Femur (tissue), 1 donor: Measurements from ENCODE around the gene CEP63.
"Not testable (repeated sequence)": the region's sequence is repeated elsewhere in the genome, so short reads cannot be mapped to it uniquely, and the experiment has no call there.

Experiments used
- DNase-seq: peaks from one replicate; pipeline ENCODE4 v3.0.0-alpha.2; 2017

The CEP63 gene

GRCh38 chr3:134522541-134522940 lies 36.7 kb downstream of the CEP63 start:
- no peak for DNase-seq

GRCh38 chr3:134525293-134525692 lies 39.4 kb downstream of the CEP63 start:
- no peak for DNase-seq

GRCh38 chr3:134526319-134526718 lies 40.5 kb downstream of the CEP63 start:
- DNase-seq: no peak

GRCh38 chr3:134527037-134527436 lies 41.2 kb downstream of the CEP63 start:
- DNase-seq: no peak

- DNase-seq: no peak
Measured at GRCh38 chr3:134527538-134528186, 41.8 kb downstream of the CEP63 start.

- no peak for DNase-seq
Measured at GRCh38 chr3:134533493-134533892, 47.6 kb downstream of the CEP63 start.

- no peak for DNase-seq
Measured at GRCh38 chr3:134535186-134535970, 49.5 kb downstream of the CEP63 start.

GRCh38 chr3:134536781-134537180 lies 50.9 kb downstream of the CEP63 start:
- DNase-seq: no peak

- no peak for DNase-seq
Measured at GRCh38 chr3:134542287-134542958, 56.6 kb downstream of the CEP63 start.

- DNase-seq: no peak
Measured at GRCh38 chr3:134543113-134543512, 57.3 kb downstream of the CEP63 start.

GRCh38 chr3:134544316-134544715 lies 58.5 kb downstream of the CEP63 start:
- DNase-seq: no peak

GRCh38 chr3:134544783-134545182 lies 58.9 kb downstream of the CEP63 start:
- not testable (repeated sequence) for DNase-seq

- no peak for DNase-seq
Measured at GRCh38 chr3:134545818-134546217, 60.0 kb downstream of the CEP63 start.

GRCh38 chr3:134552784-134553183 lies 66.9 kb downstream of the CEP63 start:
- DNase-seq: no peak

GRCh38 chr3:134559591-134559990 lies 73.7 kb downstream of the CEP63 start:
- DNase-seq: no peak

- DNase-seq: no peak
Measured at GRCh38 chr3:134562055-134562454, 76.2 kb downstream of the CEP63 start.

GRCh38 chr3:134563601-134564000 lies 77.7 kb downstream of the CEP63 start:
- no peak for DNase-seq

- DNase-seq: no peak
Measured at GRCh38 chr3:134564991-134565390, 79.1 kb downstream of the CEP63 start.

- no peak for DNase-seq
Measured at GRCh38 chr3:134567605-134568004, 81.7 kb downstream of the CEP63 start.

GRCh38 chr3:134568790-134569189 lies 82.9 kb downstream of the CEP63 start:
- no peak for DNase-seq

GRCh38 chr3:134569899-134570298 lies 84.0 kb downstream of the CEP63 start:
- DNase-seq: not testable (repeated sequence)

- no peak for DNase-seq
Measured at GRCh38 chr3:134576426-134576825, 90.6 kb downstream of the CEP63 start.

- DNase-seq: no peak
Measured at GRCh38 chr3:134576831-134577230, 91.0 kb downstream of the CEP63 start.

GRCh38 chr3:134579141-134579665 lies 93.3 kb downstream of the CEP63 start:
- DNase-seq: no peak
